ENCODE measurements around the gene ADGRG7.

Gene ADGRG7

GRCh38 chr3:100697172-100697571 lies 87.8 kb downstream of the ADGRG7 start:
- in situ Hi-C loops (cut with MboI; ENCODE audit: low sequenced_read_pairs), result no loop called here

- in situ Hi-C loops (cut with MboI; ENCODE audit: low sequenced_read_pairs), result no loop called here
Measured at GRCh38 chr3:100697723-100698285, 88.4 kb downstream of the ADGRG7 start.

GRCh38 chr3:100698736-100699135 lies 89.3 kb downstream of the ADGRG7 start:
- in situ Hi-C loops (cut with MboI; ENCODE audit: low sequenced_read_pairs), result no loop called here

GRCh38 chr3:100700708-100701107 lies 91.3 kb downstream of the ADGRG7 start:
- in situ Hi-C loops (cut with MboI; ENCODE audit: low sequenced_read_pairs), result no loop called here

- in situ Hi-C loops (cut with MboI; ENCODE audit: low sequenced_read_pairs), result no loop called here
Measured at GRCh38 chr3:100702082-100702979, 92.9 kb downstream of the ADGRG7 start.

GRCh38 chr3:100702980-100703345 lies 93.6 kb downstream of the ADGRG7 start:
- in situ Hi-C loops (cut with MboI; ENCODE audit: low sequenced_read_pairs), result no loop called here

- in situ Hi-C loops (cut with MboI; ENCODE audit: low sequenced_read_pairs), result no loop called here
Measured at GRCh38 chr3:100703865-100704264, 94.5 kb downstream of the ADGRG7 start.

- in situ Hi-C loops (cut with MboI; ENCODE audit: low sequenced_read_pairs), result no loop called here
Measured at GRCh38 chr3:100706365-100706764, 97.0 kb downstream of the ADGRG7 start.

GRCh38 chr3:100708644-100708988 lies 99.2 kb downstream of the ADGRG7 start:
- in situ Hi-C loops (cut with MboI; ENCODE audit: low sequenced_read_pairs), result no loop called here

GRCh38 chr3:100708989-100709841 lies 99.8 kb downstream of the ADGRG7 start, which contains the start of gene TFG:
Gene TFG (plus strand): TSS chr3:100709494. CDS start chr3:100713686, 4,192 bp downstream.
- in situ Hi-C loops (cut with MboI; ENCODE audit: low sequenced_read_pairs), result no loop called here

GRCh38 chr3:100709842-100710260 lies 100.5 kb downstream of the ADGRG7 start:
- in situ Hi-C loops (cut with MboI; ENCODE audit: low sequenced_read_pairs), result no loop called here

GRCh38 chr3:100710261-100710968 lies 101.0 kb downstream of the ADGRG7 start:
- in situ Hi-C loops (cut with MboI; ENCODE audit: low sequenced_read_pairs), result no loop called here

- in situ Hi-C loops (cut with MboI; ENCODE audit: low sequenced_read_pairs), result no loop called here
Measured at GRCh38 chr3:100715176-100715575, 105.8 kb downstream of the ADGRG7 start.

GRCh38 chr3:100717063-100717462 lies 107.7 kb downstream of the ADGRG7 start:
- in situ Hi-C loops (cut with MboI; ENCODE audit: low sequenced_read_pairs), result no loop called here

GRCh38 chr3:100717637-100718487 lies 108.5 kb downstream of the ADGRG7 start:
- in situ Hi-C loops (cut with MboI; ENCODE audit: low sequenced_read_pairs), result no loop called here

GRCh38 chr3:100719136-100719535 lies 109.7 kb downstream of the ADGRG7 start:
- in situ Hi-C loops (cut with MboI; ENCODE audit: low sequenced_read_pairs), result no loop called here

GRCh38 chr3:100720426-100720825 lies 111.0 kb downstream of the ADGRG7 start:
- in situ Hi-C loops (cut with MboI; ENCODE audit: low sequenced_read_pairs), result no loop called here

GRCh38 chr3:100725935-100726513 lies 116.6 kb downstream of the ADGRG7 start:
- in situ Hi-C loops (cut with MboI; ENCODE audit: low sequenced_read_pairs), result no loop called here

GRCh38 chr3:100726706-100727105 lies 117.3 kb downstream of the ADGRG7 start:
- in situ Hi-C loops (cut with MboI; ENCODE audit: low sequenced_read_pairs), result no loop called here

- in situ Hi-C loops (cut with MboI; ENCODE audit: low sequenced_read_pairs), result no loop called here
Measured at GRCh38 chr3:100730524-100730923, 121.1 kb downstream of the ADGRG7 start.

Measured in HL-60/S4 treated with retinoic acid at 250 ng/mL for 4 days and 3 days (cell line).